Caco-2 (cell line): ENCODE measurements around the gene NEGR1. TPM values are rescaled to one million over a fixed set of nuclear protein-coding genes. Genes with fewer than 3 reads are reported as not detected.

Source experiments
- BruUV-seq: library from RNA; stranded (reverse); fragments of 400-500 nt; replicated peaks from 2 replicates; lab custom pipeline; 2021; lab: Mats Ljungman, UMichigan
- CTCF ChIA-PET: fragments of 300-600 bp; sonication (Branson Sonifier 250); formaldehyde crosslinking; loops from one replicate; lab custom pipeline; 2022; ENCODE audit warnings: antibody characterized with exemption; lab: Charles Lee
- POLR2A ChIA-PET: fragments of 300-600 bp; sonication (Branson Sonifier 250); formaldehyde crosslinking; loops from one replicate; lab custom pipeline; 2022; ENCODE audit warnings: antibody characterized with exemption; lab: Charles Lee
- DNase-seq, 2 experiments: peaks; one replicate each; pipeline versions ENCODE4 v3.0.0 to v3.0.0-alpha.2; 2020 to 2022
- H3K27me3 ChIP-seq: replicated peaks from 2 replicates; pipeline ENCODE4 v1.6.0; 2011; ENCODE audit warnings: low read length; ENCODE audit not compliant: control insufficient read depth, insufficient read depth
- H3K36me3 ChIP-seq: 2 replicates; pipeline ENCODE4 v1.5.1; 2011; ENCODE audit warnings: low read length; ENCODE audit not compliant: control insufficient read depth, insufficient read depth
- H3K4me1 ChIP-seq: fragments of 250-450 bp; sonication (Bioruptor Pico); 2 replicates; pipeline ENCODE4 v1.5.1; 2020; ENCODE audit warnings: mild to moderate bottlenecking
- H3K4me3 ChIP-seq: 2 replicates; pipeline ENCODE4 v1.5.1; 2011; ENCODE audit warnings: low read depth, mild to moderate bottlenecking, control low read depth, low read length
- H3K9me3 ChIP-seq: fragments of 250-450 bp; sonication (Bioruptor Pico); 2 replicates; pipeline ENCODE4 v1.5.1; 2020; ENCODE audit warnings: mild to moderate bottlenecking, moderate library complexity
- H3K27ac Mint-ChIP-seq: one replicate; pipeline ENCODE4 v1.8.0; 2022; ENCODE audit warnings: mixed read lengths; ENCODE audit not compliant: unreplicated experiment
- H3K27me3 Mint-ChIP-seq: one replicate; pipeline ENCODE4 v1.8.0; 2022; ENCODE audit warnings: mixed read lengths; ENCODE audit not compliant: insufficient read depth, unreplicated experiment
- H3K36me3 Mint-ChIP-seq: one replicate; pipeline ENCODE4 v1.8.0; 2022; ENCODE audit warnings: mild to moderate bottlenecking, mixed read lengths; ENCODE audit not compliant: insufficient read depth, unreplicated experiment
- H3K4me1 Mint-ChIP-seq: one replicate; pipeline ENCODE4 v1.8.0; 2022; ENCODE audit warnings: low read depth, mixed read lengths; ENCODE audit not compliant: unreplicated experiment
- H3K4me3 Mint-ChIP-seq: one replicate; pipeline ENCODE4 v1.8.0; 2022; ENCODE audit warnings: mild to moderate bottlenecking, moderate library complexity, mixed read lengths; ENCODE audit not compliant: unreplicated experiment
- H3K9me3 Mint-ChIP-seq: one replicate; pipeline ENCODE4 v1.8.0; 2022; ENCODE audit warnings: mixed read lengths; ENCODE audit not compliant: unreplicated experiment
- CTCF ChIP-seq, 2 experiments: fragments of 200-600 bp in 1 of 2; IDR thresholded peaks; 1 replicate in 1 of 2; 2 replicates in 1 of 2; pipeline versions ENCODE4 v1.5.1 to v1.8.0; 2011 to 2022; ENCODE audit warnings: antibody characterized with exemption in 1 of 2, control low read depth in 1 of 2, inconsistent platforms in 1 of 2, low read depth in 1 of 2, low read length in 1 of 2, mild to moderate bottlenecking in 1 of 2, moderate library complexity in 1 of 2; ENCODE audit not compliant: insufficient read depth in 1 of 2, severe bottlenecking in 1 of 2, unreplicated experiment in 1 of 2
- intact Hi-C: fragments of 100-400 bp; cut with micrococcal nuclease; formaldehyde crosslinking; loops from one replicate; pipeline ENCODE4 v1.10.0; 2022; ENCODE audit not compliant: unreplicated experiment
- total RNA-seq: library from RNA; stranded (reverse); gene quantifications from 2 replicates; pipeline ENCODE4 v1.2.3, GENCODE V29; 2022

NEGR1 gene
- total RNA-seq, 1 experiment from 2014 or later, result not detected

GRCh38 chr1:72100771-72101170, 181.6 kb downstream of the NEGR1 start:
- POLR2A ChIA-PET, result no interaction called here
- Histone ChIP-seq H3K9me3 (no peaks in the 10 kb centered on the region), H3K36me3 (no peaks in the 10 kb centered on the region), H3K4me3 (no peak overlapping the region), H3K4me1 (no peaks in the 10 kb centered on the region), H3K27me3 (no peaks in the 10 kb centered on the region)
- intact Hi-C loops, result no loop called here
- Mint-ChIP-seq H3K4me1 (no peaks in the 10 kb centered on the region), H3K4me3 (no peak overlapping the region), H3K9me3 (no peaks in the 10 kb centered on the region), H3K36me3 (no peaks in the 10 kb centered on the region), H3K27ac (no peak overlapping the region), H3K27me3 (peaks cover 3% of the 10 kb centered on the region)
- no peak for DNase-seq
- TF ChIP-seq CTCF (IDR thresholded peaks at IDR 0.05; ENCODE audit: insufficient read depth in 1 of 2, low read depth in 1 of 2, low read length in 1 of 2, severe bottlenecking in 1 of 2, unreplicated experiment in 1 of 2), result no peak
- no TSS peak for BruUV-seq
- CTCF ChIA-PET, result no interaction called here

- no peaks in the 10 kb centered on the region for H3K27me3 ChIP-seq
- no peak for TF ChIP-seq CTCF (IDR thresholded peaks at IDR 0.05; ENCODE audit: insufficient read depth in 1 of 2, low read depth in 1 of 2, low read length in 1 of 2, severe bottlenecking in 1 of 2, unreplicated experiment in 1 of 2)
- no TSS peak for BruUV-seq
- Mint-ChIP-seq H3K4me1 (no peaks in the 10 kb centered on the region), H3K9me3 (no peaks in the 10 kb centered on the region), H3K36me3 (no peaks in the 10 kb centered on the region), H3K27me3 (no peaks in the 10 kb centered on the region), H3K4me3 (no peak overlapping the region), H3K27ac (no peak overlapping the region)
- intact Hi-C loops, result no loop called here
- CTCF ChIA-PET, result no interaction called here
- no peaks in the 10 kb centered on the region for H3K9me3 ChIP-seq
- no peak for DNase-seq
- H3K36me3 ChIP-seq, result no peaks in the 10 kb centered on the region
- no peaks in the 10 kb centered on the region for H3K4me1 ChIP-seq
- POLR2A ChIA-PET, result no interaction called here
- H3K4me3 ChIP-seq, result no peak overlapping the region
These were observed 184.3 kb downstream of the NEGR1 start for GRCh38 chr1:72097851-72098570.

- Mint-ChIP-seq H3K4me3 (no peak overlapping the region), H3K36me3 (no peaks in the 10 kb centered on the region), H3K27me3 (no peaks in the 10 kb centered on the region), H3K9me3 (no peaks in the 10 kb centered on the region), H3K4me1 (no peaks in the 10 kb centered on the region), H3K27ac (no peak overlapping the region)
- TF ChIP-seq CTCF (IDR thresholded peaks at IDR 0.05; ENCODE audit: insufficient read depth in 1 of 2, low read depth in 1 of 2, low read length in 1 of 2, severe bottlenecking in 1 of 2, unreplicated experiment in 1 of 2), result no peak
- POLR2A ChIA-PET, result no interaction called here
- Histone ChIP-seq H3K36me3 (no peaks in the 10 kb centered on the region), H3K4me3 (no peak overlapping the region), H3K27me3 (no peaks in the 10 kb centered on the region), H3K9me3 (no peaks in the 10 kb centered on the region), H3K4me1 (no peaks in the 10 kb centered on the region)
- CTCF ChIA-PET, result no interaction called here
- no peak for DNase-seq
- no TSS peak for BruUV-seq
- intact Hi-C loops, result no loop called here
These were observed 188.1 kb downstream of the NEGR1 start for GRCh38 chr1:72094209-72094608.
